ENCODE data around the gene CCDC192. TPM values are rescaled to one million over a fixed set of nuclear protein-coding genes. Genes with fewer than 3 reads are reported as not detected.

The CCDC192 gene
- total RNA-seq, 2 donors from 2014 or later: 0.25 TPM; not detected in 1

GRCh38 chr5:127942246-127943060 is 239.3 kb downstream of the CCDC192 start:
- Mint-ChIP-seq H3K4me1 (ENCODE audit: low read depth) (peaks cover 18% of the 10 kb centered on the region), H3K4me3 (no peak overlapping the region), H3K36me3 (ENCODE audit: insufficient read depth in 2 of 2) (no peaks in the 10 kb centered on the region), H3K27ac (peak overlapping the region; percentile 12), H3K9me3 (no peaks in the 10 kb centered on the region), H3K27me3 (ENCODE audit: low read depth) (no peaks in the 10 kb centered on the region)
- DNase-seq: no peak
- ATAC-seq (replicated peaks in 1 of 2): peak in 1 of 2 donors; percentile 61

- Mint-ChIP-seq H3K4me1 (ENCODE audit: low read depth) (peaks cover 18% of the 10 kb centered on the region), H3K27me3 (ENCODE audit: low read depth) (no peaks in the 10 kb centered on the region), H3K36me3 (ENCODE audit: insufficient read depth in 2 of 2) (no peaks in the 10 kb centered on the region), H3K27ac (no peak overlapping the region), H3K4me3 (no peak overlapping the region), H3K9me3 (no peaks in the 10 kb centered on the region)
- no peak for ATAC-seq (replicated peaks in 1 of 2)
- no peak for DNase-seq
Measured at GRCh38 chr5:127943061-127943371, 239.8 kb downstream of the CCDC192 start.

- ATAC-seq (replicated peaks in 1 of 2) (no peak), DNase-seq (no peak)
- Mint-ChIP-seq H3K27me3 (ENCODE audit: low read depth) (no peaks in the 10 kb centered on the region), H3K9me3 (no peaks in the 10 kb centered on the region), H3K36me3 (ENCODE audit: insufficient read depth in 2 of 2) (no peaks in the 10 kb centered on the region), H3K4me3 (no peak overlapping the region), H3K27ac (no peak overlapping the region), H3K4me1 (ENCODE audit: low read depth) (peaks cover 18% of the 10 kb centered on the region)
Measured at GRCh38 chr5:127944125-127944524, 240.9 kb downstream of the CCDC192 start.

- no peak for DNase-seq
- H3K27me3 Mint-ChIP-seq (ENCODE audit: low read depth): no peaks in the 10 kb centered on the region
- no peaks in the 10 kb centered on the region for H3K9me3 Mint-ChIP-seq
- no peak overlapping the region for H3K4me3 Mint-ChIP-seq
- H3K36me3 Mint-ChIP-seq (ENCODE audit: insufficient read depth in 2 of 2): no peaks in the 10 kb centered on the region
- H3K4me1 Mint-ChIP-seq (ENCODE audit: low read depth): peaks cover under 1% of the 10 kb centered on the region
- no peak overlapping the region for H3K27ac Mint-ChIP-seq
- ATAC-seq (replicated peaks in 1 of 2): no peak
Measured at GRCh38 chr5:127947941-127948340, 244.8 kb downstream of the CCDC192 start.

- Mint-ChIP-seq H3K4me3 (no peak overlapping the region), H3K9me3 (peaks cover 0 to 2% of the 10 kb centered on the region in 2 donors), H3K27ac (no peak overlapping the region), H3K27me3 (ENCODE audit: low read depth) (no peaks in the 10 kb centered on the region), H3K4me1 (ENCODE audit: low read depth) (no peaks in the 10 kb centered on the region), H3K36me3 (ENCODE audit: insufficient read depth in 2 of 2) (no peaks in the 10 kb centered on the region)
- no peak for DNase-seq
- ATAC-seq (replicated peaks in 1 of 2): no peak
Measured at GRCh38 chr5:127950707-127951391, 247.7 kb downstream of the CCDC192 start.

GRCh38 chr5:127951791-127952190 is 248.6 kb downstream of the CCDC192 start:
- no peak overlapping the region for H3K27ac Mint-ChIP-seq
- H3K9me3 Mint-ChIP-seq: peaks cover 0 to 2% of the 10 kb centered on the region in 2 donors
- no peak overlapping the region for H3K4me3 Mint-ChIP-seq

GRCh38 chr5:127957183-127957582 is 254.0 kb downstream of the CCDC192 start:
- no peaks in the 10 kb centered on the region for H3K4me1 Mint-ChIP-seq (ENCODE audit: low read depth)
- no peak overlapping the region for H3K27ac Mint-ChIP-seq
- peaks cover 0 to 2% of the 10 kb centered on the region in 2 donors for H3K9me3 Mint-ChIP-seq
- DNase-seq: no peak
- no peak for ATAC-seq (replicated peaks in 1 of 2)
- no peaks in the 10 kb centered on the region for H3K27me3 Mint-ChIP-seq (ENCODE audit: low read depth)
- H3K4me3 Mint-ChIP-seq: no peak overlapping the region
- H3K36me3 Mint-ChIP-seq (ENCODE audit: insufficient read depth in 2 of 2): peaks cover 0 to 1% of the 10 kb centered on the region in 2 donors

More at GRCh38 chr5:127951791-127952190, 248.6 kb downstream of the CCDC192 start:
- DNase-seq (no peak), ATAC-seq (replicated peaks in 1 of 2) (no peak)
- no peaks in the 10 kb centered on the region for H3K27me3 Mint-ChIP-seq (ENCODE audit: low read depth)
- peaks cover 0 to 1% of the 10 kb centered on the region in 2 donors for H3K36me3 Mint-ChIP-seq (ENCODE audit: insufficient read depth in 2 of 2)
- H3K4me1 Mint-ChIP-seq (ENCODE audit: low read depth): no peaks in the 10 kb centered on the region

GRCh38 chr5:127957701-127958239 is 254.6 kb downstream of the CCDC192 start:
- Mint-ChIP-seq H3K27me3 (ENCODE audit: low read depth) (no peaks in the 10 kb centered on the region), H3K4me3 (no peak overlapping the region), H3K9me3 (peaks cover 0 to 2% of the 10 kb centered on the region in 2 donors), H3K27ac (no peak overlapping the region), H3K4me1 (ENCODE audit: low read depth) (no peaks in the 10 kb centered on the region), H3K36me3 (ENCODE audit: insufficient read depth in 2 of 2) (peaks cover 0 to 1% of the 10 kb centered on the region in 2 donors)
- DNase-seq (no peak), ATAC-seq (replicated peaks in 1 of 2) (no peak)

GRCh38 chr5:127958421-127959011 is 255.3 kb downstream of the CCDC192 start:
- Mint-ChIP-seq H3K4me3 (no peak overlapping the region), H3K36me3 (ENCODE audit: insufficient read depth in 2 of 2) (peaks cover 0 to 2% of the 10 kb centered on the region in 2 donors), H3K9me3 (peaks cover 0 to 2% of the 10 kb centered on the region in 2 donors), H3K27me3 (ENCODE audit: low read depth) (no peaks in the 10 kb centered on the region), H3K4me1 (ENCODE audit: low read depth) (no peaks in the 10 kb centered on the region), H3K27ac (no peak overlapping the region)
- ATAC-seq (replicated peaks in 1 of 2) (no peak), DNase-seq (no peak)

- peaks cover 0 to 2% of the 10 kb centered on the region in 2 donors for H3K9me3 Mint-ChIP-seq
- no peaks in the 10 kb centered on the region for H3K27me3 Mint-ChIP-seq (ENCODE audit: low read depth)
- H3K4me1 Mint-ChIP-seq (ENCODE audit: low read depth): no peaks in the 10 kb centered on the region
- H3K4me3 Mint-ChIP-seq: no peak overlapping the region
- peaks cover 0 to 5% of the 10 kb centered on the region in 2 donors for H3K36me3 Mint-ChIP-seq (ENCODE audit: insufficient read depth in 2 of 2)
- H3K27ac Mint-ChIP-seq: no peak overlapping the region
- ATAC-seq (replicated peaks in 1 of 2) (no peak), DNase-seq (no peak)
Measured at GRCh38 chr5:127959152-127959764, 256.1 kb downstream of the CCDC192 start.

- Mint-ChIP-seq H3K4me1 (ENCODE audit: low read depth) (no peaks in the 10 kb centered on the region), H3K27ac (peak overlapping the region; percentile 32), H3K4me3 (no peak overlapping the region), H3K36me3 (ENCODE audit: insufficient read depth in 2 of 2) (peaks cover 0 to 7% of the 10 kb centered on the region in 2 donors), H3K27me3 (ENCODE audit: low read depth) (no peaks in the 10 kb centered on the region), H3K9me3 (peaks cover 0 to 5% of the 10 kb centered on the region in 2 donors)
- DNase-seq (no peak), ATAC-seq (replicated peaks in 1 of 2) (no peak)
Measured at GRCh38 chr5:127960270-127960691, 257.1 kb downstream of the CCDC192 start.

GRCh38 chr5:127961006-127961762 is 258.0 kb downstream of the CCDC192 start:
- no peak for ATAC-seq (replicated peaks in 1 of 2)
- Mint-ChIP-seq H3K36me3 (ENCODE audit: insufficient read depth in 2 of 2) (peaks cover 2 to 12% of the 10 kb centered on the region in 2 donors), H3K4me3 (no peak overlapping the region), H3K27ac (no peak overlapping the region), H3K9me3 (peaks cover 2 to 3% of the 10 kb centered on the region in 2 donors), H3K27me3 (ENCODE audit: low read depth) (no peaks in the 10 kb centered on the region), H3K4me1 (ENCODE audit: low read depth) (no peaks in the 10 kb centered on the region)
- DNase-seq: no peak
